ENCODE measurements around the gene MAFF.

The MAFF gene

GRCh38 chr22:38180841-38181452 lies 20.8 kb upstream of the MAFF start:
- H3K4me1 Mint-ChIP-seq, result peaks cover 78% of the 10 kb centered on the region
- H3K27ac Mint-ChIP-seq, result peak overlapping the region; percentile 99
- no peak for DNase-seq
- peak overlapping the region; percentile 93 for H3K4me3 Mint-ChIP-seq
- TF ChIP-seq CTCF (IDR thresholded peaks at IDR 0.05), result no peak
- H3K9me3 Mint-ChIP-seq, result no peaks in the 10 kb centered on the region
- H3K36me3 Mint-ChIP-seq (ENCODE audit: low read depth), result no peaks in the 10 kb centered on the region
- no peaks in the 10 kb centered on the region for H3K27me3 Mint-ChIP-seq (ENCODE audit: low read depth, poor library complexity)

- H3K9me3 Mint-ChIP-seq, result no peaks in the 10 kb centered on the region
- no peak for TF ChIP-seq CTCF (IDR thresholded peaks at IDR 0.05)
Observed at GRCh38 chr22:38181453-38182200, 20.2 kb upstream of the MAFF start, which contains the start of gene PLA2G6. Gene PLA2G6, minus strand, starts transcription at chr22:38181830. Its CDS starts 12,404 bp downstream, at chr22:38169426.

GRCh38 chr22:38184788-38185187 lies 17.0 kb upstream of the MAFF start:
- TF ChIP-seq CTCF (IDR thresholded peaks at IDR 0.05), result no peak
- no peak for DNase-seq
- no peaks in the 10 kb centered on the region for H3K36me3 Mint-ChIP-seq (ENCODE audit: low read depth)
- peak overlapping the region; percentile 10 for H3K27ac Mint-ChIP-seq
- no peak overlapping the region for H3K4me3 Mint-ChIP-seq
- H3K27me3 Mint-ChIP-seq (ENCODE audit: low read depth, poor library complexity), result peaks cover 4% of the 10 kb centered on the region
- peaks cover 59% of the 10 kb centered on the region for H3K4me1 Mint-ChIP-seq
- H3K9me3 Mint-ChIP-seq, result no peaks in the 10 kb centered on the region

More at GRCh38 chr22:38181453-38182200, 20.2 kb upstream of the MAFF start, which contains the start of gene PLA2G6:
- Mint-ChIP-seq H3K27ac (peak within 1 kb of the TSS; percentile 99), H3K36me3 (ENCODE audit: low read depth) (no peaks in the 10 kb centered on the region), H3K4me1 (peaks cover 79% of the 10 kb centered on the region), H3K27me3 (ENCODE audit: low read depth, poor library complexity) (no peaks in the 10 kb centered on the region), H3K4me3 (peak within 1 kb of the TSS; percentile 93)
- peak; percentile 98 for DNase-seq

GRCh38 chr22:38186429-38186828 lies 15.4 kb upstream of the MAFF start:
- Mint-ChIP-seq H3K4me1 (peaks cover 47% of the 10 kb centered on the region), H3K4me3 (no peak overlapping the region), H3K36me3 (ENCODE audit: low read depth) (no peaks in the 10 kb centered on the region), H3K27ac (no peak overlapping the region), H3K9me3 (no peaks in the 10 kb centered on the region), H3K27me3 (ENCODE audit: low read depth, poor library complexity) (peaks cover 4% of the 10 kb centered on the region)
- no peak for TF ChIP-seq CTCF (IDR thresholded peaks at IDR 0.05)
- DNase-seq, result no peak

GRCh38 chr22:38187413-38188212 lies 14.2 kb upstream of the MAFF start:
- Mint-ChIP-seq H3K27ac (no peak overlapping the region), H3K36me3 (ENCODE audit: low read depth) (no peaks in the 10 kb centered on the region), H3K4me3 (no peak overlapping the region), H3K4me1 (peaks cover 51% of the 10 kb centered on the region), H3K9me3 (no peaks in the 10 kb centered on the region), H3K27me3 (ENCODE audit: low read depth, poor library complexity) (peaks cover 7% of the 10 kb centered on the region)
- no peak for DNase-seq
- no peak for TF ChIP-seq CTCF (IDR thresholded peaks at IDR 0.05)

Measured in nephron progenitor cell (in vitro differentiated cells).